Suprapubic skin (tissue), 4 donors: ENCODE data around the gene LCN10.

ENCODE experiments used
- CTCF ChIP-seq, 2 donors: fragments of 200-600 bp in 1 of 2; fragments of 450-650 bp in 1 of 2; sonication (generic) in 1 of 2; IDR thresholded peaks; one replicate each; pipeline ENCODE4 v1.5.1; 2016 to 2019; ENCODE audit warnings: antibody characterized with exemption in 2 of 2, mild to moderate bottlenecking in 1 of 2, moderate library complexity in 1 of 2
- EP300 ChIP-seq: sonication (generic); formaldehyde crosslinking; IDR thresholded peaks from one replicate; pipeline ENCODE4 v1.6.1; 2017; ENCODE audit warnings: antibody characterized with exemption
- POLR2A ChIP-seq, 2 donors: fragments of 450-650 bp; IDR thresholded peaks; one replicate each; pipeline ENCODE4 v1.6.1; 2017; ENCODE audit warnings: antibody characterized with exemption in 2 of 2, mild to moderate bottlenecking in 2 of 2, moderate library complexity in 2 of 2
- POLR2AphosphoS5 ChIP-seq, 3 donors: sonication (generic); formaldehyde crosslinking; IDR thresholded peaks; one replicate each; pipeline ENCODE4 v1.6.1; 2017; ENCODE audit warnings: antibody characterized with exemption in 3 of 3

- TF ChIP-seq POLR2A (IDR thresholded peaks at IDR 0.05): no peak
- no peak for TF ChIP-seq CTCF (IDR thresholded peaks at IDR 0.05)
- TF ChIP-seq EP300: no peak
- no peak for TF ChIP-seq POLR2AphosphoS5 (IDR thresholded peaks at IDR 0.05)
Measured at GRCh38 chr9:136775191-136775590, 32.5 kb upstream of the LCN10 start.
